ENCODE measurements around the gene ZNF362.
A peak's percentile ranks its signal among the peaks of the same experiment; 100 is the strongest.

DNA sequence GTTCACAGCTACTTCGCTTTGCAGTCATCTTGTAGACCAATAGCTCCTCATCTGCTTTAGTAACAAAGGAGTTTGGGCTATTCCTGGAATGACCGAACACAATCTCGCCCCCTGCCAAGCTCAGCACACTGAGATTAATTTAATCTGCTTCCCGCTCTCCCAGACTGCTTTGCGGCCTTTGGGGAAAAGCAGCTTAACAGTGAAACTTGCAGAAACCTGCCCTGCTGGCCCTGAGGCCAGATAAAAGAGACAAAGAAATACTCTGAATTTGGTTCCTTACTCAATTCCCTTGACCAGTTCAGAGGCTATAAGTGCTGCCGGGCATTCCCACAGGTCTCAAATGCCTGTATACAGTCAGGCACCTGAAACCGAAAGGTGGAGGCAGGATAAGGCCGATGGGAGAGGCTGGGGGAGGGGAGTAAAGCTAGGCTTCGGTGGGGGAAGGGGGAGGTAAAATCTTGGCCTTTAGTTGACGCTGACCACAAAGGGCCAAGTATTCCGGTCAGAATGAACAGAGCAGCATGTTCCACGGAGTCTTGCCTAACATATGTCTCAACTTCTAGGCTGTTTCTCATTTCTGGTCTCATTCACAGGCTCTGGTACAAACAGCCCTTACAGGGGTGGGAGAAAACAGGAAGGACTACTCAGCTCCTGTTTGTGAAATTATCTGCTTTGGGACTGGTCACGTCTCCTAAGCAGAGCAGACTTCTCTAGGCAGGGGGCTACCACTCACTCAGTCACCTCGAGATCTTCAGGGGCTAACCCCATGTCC is 82.3 kb downstream of the ZNF362 start:
- no peak for TF ChIP-seq CTCF (IDR thresholded peaks at IDR 0.05; ENCODE audit: insufficient read depth, low read length)
- peak; percentile 66 for TF ChIP-seq POLR2AphosphoS5 (IDR thresholded peaks at IDR 0.05; ENCODE audit: low read depth)
- no peak for TF ChIP-seq REST (IDR thresholded peaks at IDR 0.05; ENCODE audit: insufficient replicate concordance, low read depth)
- peak; percentile 49; the same call in 1 of the 2 replicates for TF ChIP-seq SPI1 (IDR thresholded peaks at IDR 0.05; ENCODE audit: borderline replicate concordance, low read depth)
- no peak for TF ChIP-seq GABPA (IDR thresholded peaks at IDR 0.05; ENCODE audit: low read depth)

All from HL-60 (cell line).